Mesothelial cell of epicardium (in vitro differentiated cells): ENCODE measurements around the gene ERCC8. TPM values are rescaled to one million over a fixed set of nuclear protein-coding genes. Genes with fewer than 3 reads are reported as not detected.

ENCODE experiments used
- DNase-seq, 2 experiments: peaks; one replicate each; pipeline ENCODE4 v3.0.0; 2021; ENCODE audit warnings: low spot score in 2 of 2; ENCODE audit not compliant: unreplicated experiment in 2 of 2
- H3K27ac Mint-ChIP-seq: 2 replicates; pipeline ENCODE4 v1.8.0; 2021; ENCODE audit warnings: mixed read lengths
- H3K27me3 Mint-ChIP-seq: 2 replicates; pipeline ENCODE4 v1.8.0; 2021; ENCODE audit warnings: low read depth, mixed read lengths
- H3K36me3 Mint-ChIP-seq: 2 replicates; pipeline ENCODE4 v1.8.0; 2021; ENCODE audit warnings: mixed read lengths
- H3K4me1 Mint-ChIP-seq: 2 replicates; pipeline ENCODE4 v1.8.0; 2021; ENCODE audit warnings: mixed read lengths
- H3K4me3 Mint-ChIP-seq: 2 replicates; pipeline ENCODE4 v1.8.0; 2021; ENCODE audit warnings: mild to moderate bottlenecking, moderate library complexity, mixed read lengths
- H3K9me3 Mint-ChIP-seq: 2 replicates; pipeline ENCODE4 v1.8.0; 2021; ENCODE audit warnings: mixed read lengths
- total RNA-seq: library from RNA; stranded (reverse); gene quantifications from 3 replicates; pipeline ENCODE4 v1.2.1, GENCODE V29; 2021
- TF ChIP-seq, protein P1 (sequence below): fragments of 200-600 bp; sonication (generic); IDR thresholded peaks from one replicate; pipeline ENCODE4 v1.5.0; 2021; ENCODE audit warnings: antibody characterized with exemption; ENCODE audit not compliant: unreplicated experiment

ERCC8 gene
- total RNA-seq, 1 donor from 2014 or later, result 14.8 TPM

DNA sequence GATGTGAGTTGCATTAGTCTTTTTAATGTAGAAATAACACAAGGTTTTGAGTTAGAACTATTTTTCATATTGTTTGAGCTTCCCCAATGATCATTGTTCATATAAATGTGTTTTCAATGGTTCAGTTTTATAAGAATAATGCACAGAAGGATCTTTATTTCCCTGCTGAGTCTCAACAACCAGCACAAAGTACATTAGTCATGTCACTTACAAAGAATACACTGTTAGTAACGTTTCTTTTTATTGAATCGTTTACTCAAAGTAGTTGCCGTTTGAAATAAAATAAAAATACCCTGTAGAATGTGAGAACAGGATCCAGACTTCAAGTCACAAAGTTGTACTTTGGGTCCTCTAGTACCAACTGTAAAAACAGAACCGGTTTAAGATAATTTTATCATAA, 41.5 kb downstream of the ERCC8 start:
- Mint-ChIP-seq H3K4me3 (no peak overlapping the region), H3K4me1 (no peaks in the 10 kb centered on the region), H3K36me3 (peaks cover 9% of the 10 kb centered on the region), H3K27ac (no peak overlapping the region), H3K27me3 (no peaks in the 10 kb centered on the region), H3K9me3 (no peaks in the 10 kb centered on the region)
- TF ChIP-seq, protein P1, sequence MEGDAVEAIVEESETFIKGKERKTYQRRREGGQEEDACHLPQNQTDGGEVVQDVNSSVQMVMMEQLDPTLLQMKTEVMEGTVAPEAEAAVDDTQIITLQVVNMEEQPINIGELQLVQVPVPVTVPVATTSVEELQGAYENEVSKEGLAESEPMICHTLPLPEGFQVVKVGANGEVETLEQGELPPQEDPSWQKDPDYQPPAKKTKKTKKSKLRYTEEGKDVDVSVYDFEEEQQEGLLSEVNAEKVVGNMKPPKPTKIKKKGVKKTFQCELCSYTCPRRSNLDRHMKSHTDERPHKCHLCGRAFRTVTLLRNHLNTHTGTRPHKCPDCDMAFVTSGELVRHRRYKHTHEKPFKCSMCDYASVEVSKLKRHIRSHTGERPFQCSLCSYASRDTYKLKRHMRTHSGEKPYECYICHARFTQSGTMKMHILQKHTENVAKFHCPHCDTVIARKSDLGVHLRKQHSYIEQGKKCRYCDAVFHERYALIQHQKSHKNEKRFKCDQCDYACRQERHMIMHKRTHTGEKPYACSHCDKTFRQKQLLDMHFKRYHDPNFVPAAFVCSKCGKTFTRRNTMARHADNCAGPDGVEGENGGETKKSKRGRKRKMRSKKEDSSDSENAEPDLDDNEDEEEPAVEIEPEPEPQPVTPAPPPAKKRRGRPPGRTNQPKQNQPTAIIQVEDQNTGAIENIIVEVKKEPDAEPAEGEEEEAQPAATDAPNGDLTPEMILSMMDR, result no peak
- no peak for DNase-seq

DNA sequence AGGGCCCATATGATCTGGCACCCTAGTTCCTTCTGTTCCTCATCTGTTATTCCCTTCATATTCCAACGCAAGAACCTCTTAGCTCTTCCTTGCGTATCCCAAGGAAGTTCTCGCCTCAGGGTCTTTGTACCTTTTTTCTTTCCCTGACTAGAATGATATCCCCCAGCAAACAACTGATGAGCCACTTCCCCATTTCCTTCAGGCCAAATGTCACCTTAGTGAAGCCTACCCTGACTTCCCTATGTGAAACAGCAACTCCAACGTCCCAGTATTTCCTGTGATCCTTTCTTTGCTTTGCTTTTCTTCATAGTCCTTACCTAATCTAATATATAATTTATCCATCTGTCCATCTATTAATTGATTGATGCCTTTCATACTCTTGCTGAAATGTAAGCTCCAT, 47.9 kb downstream of the ERCC8 start:
- no peak overlapping the region for H3K4me3 Mint-ChIP-seq
- TF ChIP-seq, protein P1, result no peak
- no peak overlapping the region for H3K27ac Mint-ChIP-seq
- H3K4me1 Mint-ChIP-seq, result no peaks in the 10 kb centered on the region
- H3K36me3 Mint-ChIP-seq, result peaks cover 32% of the 10 kb centered on the region
- peaks cover 5% of the 10 kb centered on the region for H3K9me3 Mint-ChIP-seq
- DNase-seq, result no peak
- H3K27me3 Mint-ChIP-seq, result no peaks in the 10 kb centered on the region

DNA sequence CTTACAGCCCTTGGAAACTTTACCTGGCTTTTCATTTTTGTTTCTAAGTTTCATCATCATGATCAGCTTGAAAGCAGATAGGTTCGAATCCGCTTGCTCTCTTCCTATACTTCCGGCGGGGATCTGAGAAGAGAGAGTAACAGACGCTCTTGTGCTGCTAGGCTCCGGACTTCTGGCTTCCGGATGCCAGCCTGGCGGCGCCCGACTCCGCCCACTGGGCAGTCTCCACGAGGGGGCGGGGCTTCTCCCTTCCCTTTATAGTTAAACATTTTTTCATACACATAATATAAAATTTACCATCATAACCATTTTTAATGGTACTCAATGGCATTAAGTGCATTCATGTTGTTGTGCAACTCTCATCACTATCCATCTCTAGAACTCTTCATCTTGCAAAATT, 51.3 kb downstream of the ERCC8 start:
- Mint-ChIP-seq H3K27ac (no peak overlapping the region), H3K36me3 (peaks cover 40% of the 10 kb centered on the region), H3K27me3 (no peaks in the 10 kb centered on the region), H3K4me3 (no peak overlapping the region), H3K4me1 (no peaks in the 10 kb centered on the region), H3K9me3 (peaks cover 5% of the 10 kb centered on the region)
- no peak for DNase-seq
- TF ChIP-seq, protein P1, result no peak

DNA sequence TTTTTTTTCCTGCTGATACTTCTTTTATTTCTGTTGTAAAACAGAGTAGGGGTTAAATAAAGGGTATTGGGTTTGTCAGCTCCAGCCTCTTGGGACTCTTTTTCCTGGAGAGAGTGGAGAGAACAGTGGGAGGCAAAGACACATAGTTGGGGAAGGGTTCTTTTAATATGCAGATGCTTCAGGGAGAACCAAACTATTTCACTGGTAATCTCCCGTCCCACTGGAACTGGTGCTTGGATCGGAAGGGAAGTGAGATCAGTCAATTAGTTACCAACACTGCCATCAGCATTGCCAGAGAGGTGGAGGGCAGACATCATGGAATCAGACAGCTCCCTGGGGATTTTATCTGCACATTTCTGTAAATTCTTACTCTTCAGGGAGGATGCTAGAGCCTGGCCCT, 53.2 kb downstream of the ERCC8 start:
- Mint-ChIP-seq H3K9me3 (peaks cover 5% of the 10 kb centered on the region), H3K27ac (no peak overlapping the region), H3K4me1 (no peaks in the 10 kb centered on the region), H3K36me3 (peaks cover 39% of the 10 kb centered on the region), H3K4me3 (no peak overlapping the region), H3K27me3 (no peaks in the 10 kb centered on the region)
- DNase-seq, result no peak
- TF ChIP-seq, protein P1, result no peak

DNA sequence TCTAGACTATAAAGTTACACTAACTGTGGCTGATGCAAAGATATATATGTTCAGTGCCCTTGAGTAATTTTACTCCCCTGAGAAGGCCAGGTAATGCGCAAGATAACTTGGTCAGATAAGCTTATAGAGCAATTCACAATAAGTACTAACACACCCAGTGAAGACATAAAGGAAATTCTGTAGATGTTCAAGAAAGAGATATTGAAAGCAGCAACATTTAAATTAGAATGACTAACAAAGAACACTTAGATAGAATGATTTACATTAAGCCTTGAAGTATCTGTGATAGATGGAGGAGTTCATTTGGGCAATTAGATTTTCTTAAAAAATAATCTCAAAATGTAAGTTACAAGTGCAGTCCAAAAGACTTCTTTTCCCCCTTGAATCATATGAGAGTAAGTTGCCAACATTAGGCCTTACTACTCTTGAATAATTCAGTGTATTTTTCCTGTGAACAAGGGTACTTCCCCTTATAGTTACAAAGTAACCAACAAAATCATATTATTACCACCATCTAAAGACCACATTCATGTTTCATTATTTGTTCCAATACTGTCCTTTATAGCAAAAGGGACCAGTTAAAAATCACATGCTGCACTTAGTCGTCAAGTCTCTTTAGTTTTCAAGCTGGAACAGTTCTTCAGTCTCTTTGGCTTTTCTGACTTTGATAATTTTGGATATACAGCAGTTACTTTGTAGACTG, 56.4 kb downstream of the ERCC8 start:
- peaks cover 31% of the 10 kb centered on the region for H3K36me3 Mint-ChIP-seq
- no peaks in the 10 kb centered on the region for H3K27me3 Mint-ChIP-seq
- H3K4me3 Mint-ChIP-seq, result no peak overlapping the region
- no peak overlapping the region for H3K27ac Mint-ChIP-seq
- no peaks in the 10 kb centered on the region for H3K4me1 Mint-ChIP-seq
- peaks cover 4% of the 10 kb centered on the region for H3K9me3 Mint-ChIP-seq
- TF ChIP-seq, protein P1, result no peak
- no peak for DNase-seq
